Fibroblast of skin of scalp (primary cell): ENCODE measurements around the gene TBC1D24.

Experiments
- DNase-seq: peaks from one replicate; pipeline ENCODE4 v3.0.0-alpha.2; 2013

TBC1D24 gene

DNA sequence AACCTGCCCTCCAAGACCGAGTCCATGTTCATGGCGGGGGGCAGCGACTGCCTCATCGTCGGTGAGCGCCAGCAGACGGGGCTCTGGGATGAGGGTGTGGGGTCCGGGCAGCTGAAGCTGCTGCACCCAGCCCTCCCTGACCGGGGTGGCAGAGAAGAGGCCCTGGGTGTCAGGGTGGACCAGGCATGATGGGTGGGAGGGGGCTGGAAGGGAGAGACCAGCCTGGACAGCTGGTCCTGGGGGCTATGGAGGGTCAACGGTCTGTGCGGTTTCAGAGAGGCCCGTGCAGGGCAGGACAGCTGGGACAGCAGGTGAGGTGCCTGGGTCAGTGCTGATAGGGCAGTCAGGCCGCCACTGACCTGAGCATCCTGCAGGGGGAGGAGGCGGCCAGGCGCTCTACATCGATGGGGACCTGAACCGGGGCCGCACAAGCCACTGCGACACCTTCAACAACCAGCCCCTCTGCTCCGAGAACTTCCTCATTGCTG lies 25.5 kb downstream of the TBC1D24 start:
- no peak for DNase-seq

DNA sequence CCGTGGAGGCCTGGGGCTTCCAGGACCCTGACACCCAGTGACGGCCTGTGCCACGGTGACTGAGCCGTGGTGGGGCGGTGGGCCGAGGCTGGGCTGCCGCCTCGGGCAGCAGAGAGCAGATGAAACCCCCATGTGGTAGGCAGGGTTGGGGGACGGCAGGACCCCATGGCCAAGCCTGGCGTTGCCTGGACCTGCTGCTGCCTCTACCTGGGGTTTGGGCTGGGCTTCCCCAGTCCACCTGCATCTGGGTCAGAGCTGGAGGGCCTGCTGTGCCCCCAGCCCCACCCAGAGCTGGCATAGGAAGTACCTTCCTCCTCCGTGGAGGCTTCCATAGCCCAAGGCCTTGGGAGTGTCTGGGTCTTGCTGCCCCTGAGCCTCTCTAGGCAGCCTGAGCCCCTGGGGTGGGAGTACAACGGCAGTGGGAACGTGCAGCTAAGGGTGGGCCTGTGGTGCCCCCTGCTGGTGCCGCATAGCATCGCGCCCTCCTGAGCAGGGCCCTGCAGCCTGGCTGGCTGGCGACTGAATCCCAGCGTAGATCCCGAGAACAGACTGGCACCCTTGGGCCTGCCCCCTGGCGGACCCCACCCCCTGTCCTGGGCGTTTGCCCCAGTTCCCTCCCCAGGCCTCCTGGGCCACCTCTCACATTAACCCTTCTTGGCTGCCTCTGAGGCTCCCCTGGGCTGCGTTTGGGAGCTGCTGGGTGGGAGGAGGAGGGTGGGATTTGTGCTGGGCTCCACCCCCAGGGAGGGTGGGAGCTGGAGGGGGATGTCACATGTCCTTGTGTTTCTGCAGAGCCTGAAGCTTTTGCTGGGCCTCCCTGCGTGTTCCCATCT lies 26.2 kb downstream of the TBC1D24 start:
- DNase-seq, result peak; percentile 73

DNA sequence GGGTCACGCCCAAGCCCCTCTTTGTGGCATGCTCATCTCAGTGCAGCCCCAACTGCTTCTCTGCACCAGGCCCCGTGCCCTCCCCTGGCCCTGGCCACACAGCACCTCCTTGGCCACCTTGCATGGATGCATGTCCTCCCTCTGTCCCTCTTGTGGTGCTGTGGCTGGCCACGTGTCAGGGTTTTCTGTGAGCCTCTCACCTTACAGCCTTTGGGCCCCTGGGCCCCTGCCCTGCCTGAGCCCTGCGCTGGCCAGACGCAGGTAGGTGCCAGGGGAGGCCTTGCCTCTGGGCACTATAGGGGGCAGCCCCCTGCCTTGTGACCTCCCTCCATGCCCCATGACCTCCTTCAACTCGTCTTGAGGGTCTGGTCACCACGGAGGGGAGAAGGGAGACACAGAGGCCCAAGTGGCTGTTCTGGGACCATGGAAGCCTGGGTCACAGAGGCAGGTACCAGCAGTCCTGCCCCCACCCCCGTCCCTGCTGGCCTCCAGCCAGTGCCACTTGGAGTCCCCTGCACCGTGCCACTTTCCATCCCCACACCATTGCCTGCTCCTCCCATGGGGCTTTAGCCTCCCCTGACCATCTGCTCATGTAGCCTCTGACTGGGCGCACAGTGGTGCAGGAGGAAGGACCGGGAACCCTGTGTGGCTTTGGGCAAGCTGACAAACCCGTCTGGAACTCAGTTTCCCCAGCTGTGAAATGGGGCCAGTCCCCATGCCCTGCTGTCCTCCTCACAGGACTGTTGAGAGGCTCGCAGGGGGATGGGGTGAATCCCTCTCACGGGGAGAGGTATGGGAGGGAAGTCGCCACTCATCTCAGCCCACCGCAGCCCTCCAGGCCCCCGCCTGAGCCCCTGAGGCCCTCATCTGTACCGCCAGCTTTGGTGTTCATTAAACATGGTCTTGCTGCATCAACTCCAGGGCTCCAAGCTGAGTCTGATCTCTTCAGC lies 27.3 kb downstream of the TBC1D24 start:
- DNase-seq, result no peak

DNA sequence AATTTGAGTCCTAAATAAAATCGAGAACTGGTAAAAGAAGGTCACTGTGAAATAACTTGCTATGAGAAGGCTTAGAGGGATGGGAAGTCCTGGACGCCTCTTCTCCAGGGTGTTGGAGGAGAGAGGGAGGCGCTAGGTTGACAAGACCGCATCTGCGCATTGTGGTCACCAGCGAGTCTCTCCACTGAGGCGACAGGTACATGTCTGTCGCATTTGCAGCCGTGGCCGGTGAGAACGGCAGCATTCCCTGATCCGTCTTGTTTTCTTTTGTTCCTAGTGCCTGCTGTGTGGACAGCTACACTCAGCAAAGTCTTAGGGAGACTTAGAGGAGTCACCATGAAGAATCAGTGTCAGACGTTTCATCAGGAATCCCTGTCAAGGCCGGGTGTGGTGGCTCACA lies 30.8 kb downstream of the TBC1D24 start:
- DNase-seq, result no peak

DNA sequence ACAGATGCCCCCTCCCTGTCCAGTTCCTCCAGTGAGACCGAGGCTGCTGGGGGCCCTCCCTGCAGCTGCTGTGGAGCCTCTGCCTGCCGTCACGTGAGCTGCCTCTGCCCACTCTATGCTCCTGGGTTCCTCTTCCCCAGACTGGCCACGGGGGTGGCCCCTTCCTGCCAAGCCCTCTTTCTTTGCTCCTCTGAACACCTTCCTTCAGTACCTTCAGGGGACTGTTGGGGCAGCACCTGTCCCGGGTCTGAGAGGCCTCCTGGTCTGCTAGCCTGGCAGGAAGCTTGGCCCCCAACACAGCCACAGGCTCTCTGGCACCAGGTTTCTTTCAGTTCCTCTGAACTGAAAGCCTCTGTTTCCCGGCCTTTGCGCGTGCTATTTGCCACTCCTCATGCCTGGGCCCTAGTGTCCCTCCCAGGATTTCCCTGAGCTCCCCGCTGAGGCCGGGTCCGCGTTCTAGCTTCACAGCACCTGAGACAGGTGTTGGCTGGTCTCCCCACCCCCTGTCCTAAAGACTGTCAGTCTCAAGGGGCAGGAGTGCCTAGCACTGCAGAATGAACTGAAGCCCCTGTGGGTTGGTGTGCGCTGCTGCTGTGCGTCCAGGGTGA lies 32.2 kb downstream of the TBC1D24 start:
- DNase-seq, result no peak

DNA sequence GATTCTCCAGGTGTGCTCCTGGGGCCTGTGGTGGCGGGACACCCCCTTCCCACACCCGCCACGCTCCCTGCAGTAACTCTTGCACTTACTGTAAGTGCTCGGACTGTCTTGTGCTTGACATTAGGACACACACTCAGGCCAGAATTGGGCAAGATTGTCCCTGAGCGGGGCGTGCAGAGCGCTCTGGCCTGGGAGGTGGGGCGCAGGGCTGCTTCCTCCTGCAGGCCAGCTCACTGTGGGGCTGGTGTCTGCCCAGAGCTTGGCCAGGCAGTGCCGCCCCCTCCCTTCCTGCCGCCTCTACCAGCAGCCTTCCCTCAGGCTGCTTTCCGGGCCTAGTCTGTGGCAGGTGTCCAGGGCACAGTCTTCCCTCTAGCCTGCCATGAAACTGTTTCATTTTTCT lies 32.7 kb downstream of the TBC1D24 start:
- no peak for DNase-seq

DNA sequence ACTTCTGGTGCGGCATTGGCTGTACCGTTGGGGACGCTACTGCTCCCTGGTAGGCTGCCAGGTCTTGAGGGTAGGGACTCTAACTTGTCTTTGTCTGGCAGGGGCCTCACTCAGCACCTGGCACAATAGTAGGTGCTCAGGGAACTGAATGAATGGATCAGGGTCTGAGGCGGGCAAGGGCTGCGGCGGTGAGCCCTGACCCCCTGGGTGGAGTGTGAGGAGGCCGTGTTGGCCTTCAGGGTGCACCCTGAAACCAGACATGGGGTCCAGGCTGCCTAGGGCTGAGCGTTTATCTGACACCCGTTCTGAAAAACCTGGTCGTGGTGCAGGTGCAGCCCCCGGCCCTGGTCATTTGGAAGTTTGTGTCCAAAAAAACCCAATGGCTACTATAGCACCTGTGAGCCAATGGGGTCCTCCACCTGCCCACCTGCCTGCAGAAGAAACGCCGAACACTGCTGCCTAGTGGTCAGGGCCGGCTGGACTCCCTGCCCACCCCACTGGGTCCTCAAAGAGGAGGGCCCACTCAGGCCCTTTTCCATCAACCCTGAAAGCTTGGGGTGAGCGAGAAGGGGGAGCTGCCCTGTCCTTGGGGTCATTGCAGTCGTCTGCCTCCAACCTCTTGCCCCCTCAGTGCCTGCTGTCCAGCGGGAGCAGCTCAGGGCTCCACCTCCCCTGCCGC lies 33.9 kb downstream of the TBC1D24 start:
- DNase-seq, result no peak

DNA sequence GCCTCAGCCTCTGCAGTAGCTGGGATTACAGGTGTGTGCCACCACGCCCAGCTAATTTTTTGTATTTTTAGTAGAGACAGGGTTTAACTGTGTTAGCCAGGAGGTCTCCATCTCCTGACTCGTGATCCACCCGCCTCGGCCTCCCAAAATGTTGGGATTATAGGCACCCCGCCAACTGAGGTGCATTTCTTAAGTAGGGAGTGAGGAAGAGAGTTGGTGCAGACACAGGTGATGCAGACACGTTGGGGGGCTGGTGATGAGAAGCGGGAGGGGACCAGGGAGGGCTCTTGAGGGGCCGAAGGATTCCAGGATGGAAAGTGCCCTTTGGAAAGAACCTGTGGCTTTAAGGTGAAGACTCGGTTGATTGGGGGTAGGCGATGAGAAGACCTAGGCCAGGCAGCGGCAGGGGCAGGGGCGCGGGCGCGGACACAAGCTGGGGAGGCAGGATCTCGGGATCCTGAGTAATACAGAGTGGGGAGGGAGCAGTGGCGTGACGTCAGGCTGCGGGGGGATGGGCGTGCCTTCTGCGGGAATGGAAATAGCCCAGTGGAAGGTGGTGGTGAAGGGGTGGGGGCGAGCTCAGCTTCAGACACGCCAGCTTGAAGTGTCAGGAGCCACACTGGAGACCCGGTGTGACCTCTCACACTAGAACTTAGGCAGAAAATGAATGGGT lies 36.3 kb downstream of the TBC1D24 start:
- DNase-seq, result peak; percentile 47

DNA sequence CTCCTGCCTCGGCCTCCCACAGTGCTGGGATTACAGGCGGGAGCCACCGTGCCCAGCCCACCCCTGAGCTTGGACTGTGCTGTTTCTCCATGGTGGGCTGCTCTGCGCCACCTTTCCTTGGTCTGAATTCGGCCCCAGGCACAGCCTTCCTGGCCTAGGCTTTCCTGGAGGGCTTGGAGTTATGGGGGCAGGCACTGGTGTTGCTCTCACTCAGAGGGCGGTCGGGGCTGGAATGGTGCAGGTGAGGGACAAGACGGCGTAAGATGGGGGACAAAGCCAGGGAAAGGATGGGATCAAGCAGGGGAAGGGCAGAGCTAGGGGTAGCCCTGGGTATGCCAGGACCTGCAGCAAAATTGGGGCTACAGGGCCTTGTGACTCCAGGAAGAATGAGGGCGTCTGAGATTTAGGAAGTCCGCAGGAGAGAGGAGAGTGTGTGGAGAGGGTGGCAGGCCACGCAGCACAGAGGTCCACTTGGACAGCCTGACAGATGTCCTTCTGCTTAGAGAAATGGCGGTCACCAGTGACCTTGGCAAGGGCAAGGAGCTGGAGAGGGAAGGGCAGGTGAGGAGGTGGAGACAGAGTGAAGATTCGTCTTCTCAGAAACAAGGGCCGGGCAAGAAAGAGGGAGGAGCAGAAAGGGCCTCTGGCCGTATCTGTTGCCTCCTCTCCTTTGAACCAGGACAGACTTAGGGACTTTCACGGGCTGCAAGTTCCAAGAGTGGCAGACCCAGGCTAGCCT lies 37.2 kb downstream of the TBC1D24 start:
- no peak for DNase-seq

DNA sequence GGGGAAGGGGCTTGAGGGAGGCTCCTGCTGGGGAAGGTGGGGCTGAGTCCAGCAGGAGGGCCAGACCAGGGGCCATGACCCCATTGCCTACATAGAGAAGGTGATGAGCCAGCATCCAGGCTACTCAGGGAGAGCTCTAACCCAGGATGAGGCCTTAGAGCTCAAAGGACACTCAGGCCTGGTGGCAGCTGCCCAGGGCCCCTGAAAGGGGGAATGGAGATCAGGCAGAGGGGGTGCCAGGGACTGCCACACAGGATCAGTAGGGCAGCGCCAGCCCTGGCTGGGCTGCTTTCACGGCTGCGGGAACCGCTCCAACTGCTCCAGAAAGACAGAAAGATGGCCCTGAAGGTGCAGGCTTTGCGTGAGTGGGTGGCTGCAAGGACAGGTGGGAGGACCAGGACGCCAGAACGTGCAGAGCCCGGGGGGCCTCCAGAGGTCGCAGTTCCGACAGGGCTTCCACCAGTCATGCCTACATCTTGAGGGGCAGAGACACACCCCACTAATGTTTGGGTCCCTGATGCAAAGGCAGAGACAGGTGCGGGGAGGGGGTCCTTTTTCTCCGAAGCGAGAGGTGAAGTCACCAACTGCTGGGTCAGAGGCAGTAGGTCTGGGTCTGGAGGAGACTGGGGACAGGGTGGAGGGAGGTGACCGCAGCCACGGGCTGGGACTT lies 37.9 kb downstream of the TBC1D24 start:
- DNase-seq, result no peak

DNA sequence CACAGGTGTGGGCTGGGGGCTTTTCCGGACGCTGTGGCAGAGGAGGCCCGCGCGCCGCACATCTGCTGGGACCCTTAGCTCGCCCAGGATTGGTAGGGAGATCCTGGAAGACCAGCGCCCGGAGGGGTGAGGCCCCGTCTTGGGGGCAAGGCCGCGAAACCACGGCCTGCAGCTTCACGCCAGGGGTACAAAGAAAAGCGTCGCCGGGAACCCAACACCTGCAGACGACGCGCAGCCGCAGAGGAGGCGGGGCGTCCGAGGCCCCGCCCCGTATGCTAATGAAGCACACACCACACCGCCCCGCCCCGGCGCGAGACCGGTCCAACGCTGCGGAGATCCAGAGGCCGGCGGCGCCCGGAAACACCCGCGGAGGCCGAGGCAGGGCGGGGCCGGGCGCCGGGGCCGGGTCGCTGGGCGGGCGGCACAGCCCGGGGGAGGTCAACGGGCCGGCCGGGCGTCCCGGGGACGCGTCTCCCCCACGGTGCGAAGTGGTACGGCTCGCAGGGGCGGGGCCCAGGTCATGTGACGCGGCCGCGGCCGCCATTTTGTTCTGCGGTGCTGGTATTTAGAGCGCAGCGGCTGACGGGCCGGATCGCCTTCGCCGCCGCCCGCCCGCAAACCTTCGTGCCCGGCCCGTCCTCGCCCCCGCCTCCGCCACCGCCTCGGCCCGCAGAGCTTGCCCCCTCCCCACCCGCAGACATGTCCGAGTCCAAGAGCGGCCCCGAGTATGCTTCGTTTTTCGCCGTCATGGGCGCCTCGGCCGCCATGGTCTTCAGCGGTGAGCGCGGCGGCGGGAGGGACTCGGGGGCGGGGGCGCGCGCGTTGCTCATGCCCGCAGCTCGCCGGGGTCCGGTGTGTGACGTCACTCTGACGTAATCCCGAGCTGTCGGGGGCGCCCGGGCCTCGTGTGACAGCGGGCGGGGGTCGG lies 38.7 kb downstream of the TBC1D24 start, which contains the start of gene ATP6V0C:
TSS of gene ATP6V0C (plus strand) at position 548 of the 928 bp plus-strand sequence. CDS start at position 700, 152 bp downstream.
- DNase-seq, result peak; percentile 86

DNA sequence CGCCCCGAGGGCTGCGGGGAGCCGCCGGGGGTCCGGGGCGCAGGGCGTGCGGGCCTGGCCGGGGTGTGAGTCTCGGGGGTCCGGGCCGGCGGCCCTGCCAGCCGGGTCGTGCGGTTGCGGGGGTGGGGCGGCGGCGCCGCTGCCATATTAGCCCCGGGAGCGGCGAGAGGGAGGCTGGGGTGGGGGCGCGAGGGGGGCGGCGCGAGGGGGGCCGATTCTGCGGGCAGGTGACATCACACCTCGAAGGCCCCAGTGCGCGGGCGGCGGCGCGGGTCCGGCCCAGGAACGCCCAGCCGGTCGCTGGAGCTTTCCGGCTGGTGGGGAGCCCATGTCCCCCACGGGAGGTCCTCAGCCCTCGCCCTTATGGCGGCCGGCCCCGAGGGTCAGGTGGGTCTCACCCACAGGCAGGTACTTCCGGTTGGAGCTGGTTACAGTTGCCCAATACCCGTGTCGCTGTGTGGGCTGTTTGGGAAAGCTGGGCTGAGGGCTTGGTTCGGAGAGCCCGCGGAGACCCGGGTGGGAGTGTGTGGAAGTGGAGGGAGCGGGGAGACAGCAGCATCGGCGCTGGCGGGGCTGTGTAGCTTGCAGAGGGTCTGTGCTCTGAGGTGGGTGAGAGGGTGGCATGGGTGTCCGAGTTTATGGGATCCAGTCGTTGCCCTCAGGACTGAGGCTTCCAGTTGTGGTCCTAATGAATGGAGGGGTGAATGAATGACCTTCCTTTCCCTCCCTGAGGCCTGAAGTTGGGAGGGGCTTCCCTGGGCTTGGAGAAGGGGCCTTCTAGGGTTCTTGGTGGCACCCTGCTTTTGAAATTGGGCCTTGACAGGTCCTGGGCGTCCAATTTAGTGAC lies 39.6 kb downstream of the TBC1D24 start:
- DNase-seq, result no peak

DNA sequence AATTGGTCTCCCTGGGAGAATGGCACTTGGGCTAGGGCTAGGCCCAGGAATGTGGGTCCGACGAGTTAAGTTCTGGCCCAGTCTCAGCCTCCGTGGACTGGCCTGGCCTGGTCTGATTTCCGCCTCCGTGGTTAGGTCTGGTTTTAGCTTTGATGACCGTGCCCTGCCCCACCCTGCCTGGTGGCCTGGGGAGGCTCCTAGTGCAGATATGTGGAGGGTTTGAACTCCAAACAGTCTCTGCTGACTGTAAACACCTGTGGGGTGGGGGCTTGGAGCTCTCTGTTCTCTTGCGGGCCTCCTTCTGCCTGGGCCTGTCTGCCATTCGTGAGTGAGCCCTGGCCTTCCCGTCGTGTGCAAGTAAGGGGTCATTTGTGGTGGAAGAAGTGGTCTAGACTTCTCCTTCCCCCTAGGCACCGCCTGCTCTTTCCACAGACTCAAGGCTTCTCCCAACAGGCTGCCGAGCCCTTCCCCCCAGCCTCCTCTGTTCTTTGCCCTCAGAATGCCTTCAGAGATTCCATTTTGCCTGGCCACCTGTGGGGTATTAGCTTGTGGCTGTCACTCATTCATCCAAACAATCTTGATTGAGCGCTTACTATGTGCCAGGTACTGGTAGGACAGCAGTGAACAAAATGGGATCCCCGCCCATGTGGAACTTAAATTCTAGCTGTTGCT lies 40.4 kb downstream of the TBC1D24 start:
- DNase-seq, result no peak

DNA sequence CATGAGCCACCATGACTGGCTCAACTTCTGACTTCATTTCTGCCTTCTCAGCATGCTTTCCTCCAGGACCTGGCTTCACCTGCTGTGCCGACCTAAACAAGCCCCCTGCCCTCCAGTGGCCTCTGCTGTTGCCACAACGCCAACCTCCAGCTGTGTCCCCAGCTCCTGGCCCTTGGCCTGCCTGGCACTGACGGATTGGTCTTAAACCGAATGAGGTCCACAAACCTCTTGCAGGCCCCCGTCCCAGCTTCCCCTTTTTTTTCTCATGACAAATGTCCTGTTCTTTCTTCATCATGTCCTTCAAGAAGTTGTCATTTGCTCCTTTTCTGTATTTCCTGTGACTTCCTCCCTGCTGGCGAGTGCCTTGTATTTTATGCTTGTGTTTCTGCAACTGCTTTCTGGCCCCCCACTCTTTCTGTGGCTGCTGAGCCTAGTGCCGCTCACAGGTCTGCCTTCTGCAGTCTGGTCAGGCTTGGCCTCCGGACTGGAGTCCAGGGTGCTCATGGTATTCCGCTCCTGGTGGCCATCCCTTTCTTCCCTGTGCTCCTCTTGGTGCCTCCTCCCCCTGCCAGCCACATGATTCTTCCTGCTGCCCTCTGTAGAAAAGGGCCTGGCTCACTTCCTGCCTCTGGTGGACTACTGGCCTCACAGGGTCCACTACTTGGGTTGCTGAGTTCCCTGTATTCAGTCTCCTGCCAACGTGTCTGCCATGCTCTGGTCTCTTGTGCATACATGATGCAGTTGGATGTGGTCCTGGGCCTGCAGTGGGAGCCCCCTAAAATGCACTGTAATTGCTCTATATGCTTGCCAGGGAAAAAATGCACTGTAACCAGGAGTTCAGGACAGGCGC lies 41.7 kb downstream of the TBC1D24 start:
- no peak for DNase-seq

DNA sequence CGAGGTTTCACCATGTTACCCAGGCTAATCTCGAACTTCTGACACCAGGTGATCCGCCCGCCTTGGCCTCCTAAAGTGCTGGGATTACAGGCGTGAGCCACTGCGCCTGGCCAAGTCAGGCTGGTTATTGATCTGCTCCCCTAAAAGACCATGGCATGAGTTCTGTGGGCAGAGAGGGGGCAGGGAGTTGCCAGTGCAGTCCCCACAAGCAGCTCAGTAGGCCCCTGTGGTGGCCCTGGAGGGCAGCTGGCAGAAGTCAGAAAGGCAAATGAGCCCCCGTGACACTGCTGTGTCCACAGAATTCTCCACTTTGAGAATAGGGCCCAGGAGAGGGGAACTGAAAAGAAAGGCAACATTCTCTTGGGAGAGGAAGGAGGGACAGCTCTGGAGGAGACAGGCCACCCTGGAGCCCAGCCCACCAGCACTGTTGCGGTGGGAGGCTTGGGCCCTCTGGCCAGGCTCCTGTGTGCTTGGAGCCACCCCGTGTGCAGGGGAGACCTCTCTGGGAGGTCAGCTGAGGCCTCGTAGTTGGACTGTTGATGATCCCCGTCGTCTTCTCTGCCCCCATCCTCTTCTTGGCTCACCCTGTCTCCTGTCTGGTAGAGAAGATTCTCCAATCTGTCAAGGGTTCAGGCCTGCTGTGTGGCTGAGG lies 43.2 kb downstream of the TBC1D24 start:
- no peak for DNase-seq
